WTC11 (cell line): ENCODE data around the gene SPINK8. TPM values are rescaled to one million over a fixed set of nuclear protein-coding genes. Genes with fewer than 3 reads are reported as not detected.

Experiments
- ATAC-seq: fragments of 200-7000 bp; cut with Tn5 transposase; 2 replicates; pipeline ENCODE4 v1.10.0; 2021; ENCODE audit warnings: mild to moderate bottlenecking, moderate library complexity
- CTCF ChIA-PET: fragments of 300-600 bp; sonication (Branson Sonifier 250); formaldehyde crosslinking; loops from one replicate; lab custom pipeline; 2021; ENCODE audit warnings: antibody characterized with exemption; lab: Charles Lee
- POLR2A ChIA-PET: fragments of 350-600 bp; sonication (Branson Sonifier 250); formaldehyde crosslinking; loops from one replicate; lab custom pipeline; 2021; ENCODE audit warnings: antibody characterized with exemption; lab: Charles Lee
- DNase-seq: peaks from one replicate; pipeline ENCODE4 v3.0.0; 2021; ENCODE audit warnings: low spot score
- H3K27ac Mint-ChIP-seq: 2 replicates; pipeline ENCODE4 v1.8.0; 2021; ENCODE audit warnings: mixed read lengths
- H3K27me3 Mint-ChIP-seq: 2 replicates; pipeline ENCODE4 v1.8.0; 2021; ENCODE audit warnings: low read depth, mild to moderate bottlenecking, moderate library complexity, mixed read lengths
- H3K36me3 Mint-ChIP-seq: 2 replicates; pipeline ENCODE4 v1.8.0; 2021; ENCODE audit warnings: mixed read lengths
- H3K4me1 Mint-ChIP-seq: 2 replicates; pipeline ENCODE4 v1.8.0; 2022; ENCODE audit warnings: mixed read lengths
- H3K4me3 Mint-ChIP-seq: 2 replicates; pipeline ENCODE4 v1.8.0; 2021; ENCODE audit warnings: mild to moderate bottlenecking, moderate library complexity, mixed read lengths
- H3K9me3 Mint-ChIP-seq: 2 replicates; pipeline ENCODE4 v1.8.0; 2021; ENCODE audit warnings: mixed read lengths
- ELF4 ChIP-seq: sonication (generic); formaldehyde crosslinking; IDR thresholded peaks from 2 replicates; pipeline ENCODE4 v1.8.1; 2022; ENCODE audit warnings: low read depth, mild to moderate bottlenecking, moderate library complexity, missing genetic modification reagents
- EMX1 ChIP-seq: fragments of 250-450 bp; sonication (Bioruptor Pico); IDR thresholded peaks from 2 replicates; pipeline ENCODE4 v1.8.0; 2021; ENCODE audit warnings: mild to moderate bottlenecking
- FOXP1 ChIP-seq: sonication (generic); formaldehyde crosslinking; IDR thresholded peaks from 2 replicates; pipeline ENCODE4 v1.8.0; 2022; ENCODE audit warnings: missing genetic modification reagents, mild to moderate bottlenecking, moderate library complexity, borderline replicate concordance
- GTF2I ChIP-seq: fragments of 250-450 bp; sonication (Bioruptor Pico); conservative IDR thresholded peaks from 2 replicates; pipeline ENCODE4 v1.4.0; 2021; ENCODE audit warnings: mild to moderate bottlenecking
- JAZF1 ChIP-seq: fragments of 250-450 bp; sonication (Bioruptor Pico); IDR thresholded peaks from 2 replicates; pipeline ENCODE4 v1.9.0; 2021; ENCODE audit warnings: moderate library complexity, mild to moderate bottlenecking, inconsistent platforms
- RELA ChIP-seq: sonication (generic); formaldehyde crosslinking; IDR thresholded peaks from 2 replicates; pipeline ENCODE4 v1.8.1; 2022; ENCODE audit warnings: missing genetic modification reagents, mild to moderate bottlenecking, borderline replicate concordance
- RORB ChIP-seq: fragments of 250-450 bp; sonication (Bioruptor Pico); IDR thresholded peaks from 2 replicates; pipeline ENCODE4 v1.9.0; 2021; ENCODE audit warnings: mild to moderate bottlenecking
- SMAD3 ChIP-seq: sonication (generic); formaldehyde crosslinking; IDR thresholded peaks from 2 replicates; pipeline ENCODE4 v1.8.0; 2022; ENCODE audit warnings: missing genetic modification reagents, mild to moderate bottlenecking, borderline replicate concordance
- SMAD4 ChIP-seq: sonication (generic); formaldehyde crosslinking; IDR thresholded peaks from 2 replicates; pipeline ENCODE4 v1.8.0; 2022; ENCODE audit warnings: mild to moderate bottlenecking, missing genetic modification reagents
- TP53 ChIP-seq: sonication (generic); formaldehyde crosslinking; IDR thresholded peaks from 2 replicates; pipeline ENCODE4 v1.8.1; 2023; ENCODE audit warnings: mild to moderate bottlenecking, missing genetic modification reagents
- ZNF396 ChIP-seq: fragments of 250-450 bp; sonication (Bioruptor Pico); IDR thresholded peaks from 2 replicates; pipeline ENCODE4 v1.8.0; 2021; ENCODE audit warnings: mild to moderate bottlenecking, moderate library complexity, borderline replicate concordance
- ZNF423 ChIP-seq: fragments of 250-450 bp; sonication (Bioruptor Pico); IDR thresholded peaks from 2 replicates; pipeline ENCODE4 v2.1.2; 2022; ENCODE audit warnings: mild to moderate bottlenecking, moderate library complexity
- total RNA-seq: library from RNA; stranded (reverse); gene quantifications from 3 replicates; pipeline ENCODE4 v1.2.3, GENCODE V29; 2021
- TF ChIP-seq, protein P1 (sequence below): fragments of 250-450 bp; sonication (Bioruptor Pico); IDR thresholded peaks from 2 replicates; pipeline ENCODE4 v1.9.0; 2021; ENCODE audit warnings: mild to moderate bottlenecking
- TF ChIP-seq, protein P2 (sequence below): sonication (generic); formaldehyde crosslinking; conservative IDR thresholded peaks from 2 replicates; pipeline ENCODE4 v1.8.1; 2023; ENCODE audit warnings: mild to moderate bottlenecking, low read depth, missing genetic modification reagents, moderate library complexity
- TF ChIP-seq, protein P3 (sequence below): fragments of 200-600 bp; IDR thresholded peaks from 2 replicates; pipeline ENCODE4 v1.8.0; 2022; ENCODE audit warnings: antibody characterized with exemption
- TF ChIP-seq, protein P4 (sequence below): fragments of 250-450 bp; sonication (Bioruptor Pico); IDR thresholded peaks from 2 replicates; pipeline ENCODE4 v2.1.2; 2022; ENCODE audit warnings: mild to moderate bottlenecking, moderate library complexity
- TF ChIP-seq, protein P5 (sequence below): sonication (generic); formaldehyde crosslinking; IDR thresholded peaks from 2 replicates; pipeline ENCODE4 v1.8.1; 2023; ENCODE audit warnings: mild to moderate bottlenecking, missing genetic modification reagents, moderate library complexity

Gene SPINK8
- total RNA-seq, 1 experiment from 2014 or later = not detected

DNA sequence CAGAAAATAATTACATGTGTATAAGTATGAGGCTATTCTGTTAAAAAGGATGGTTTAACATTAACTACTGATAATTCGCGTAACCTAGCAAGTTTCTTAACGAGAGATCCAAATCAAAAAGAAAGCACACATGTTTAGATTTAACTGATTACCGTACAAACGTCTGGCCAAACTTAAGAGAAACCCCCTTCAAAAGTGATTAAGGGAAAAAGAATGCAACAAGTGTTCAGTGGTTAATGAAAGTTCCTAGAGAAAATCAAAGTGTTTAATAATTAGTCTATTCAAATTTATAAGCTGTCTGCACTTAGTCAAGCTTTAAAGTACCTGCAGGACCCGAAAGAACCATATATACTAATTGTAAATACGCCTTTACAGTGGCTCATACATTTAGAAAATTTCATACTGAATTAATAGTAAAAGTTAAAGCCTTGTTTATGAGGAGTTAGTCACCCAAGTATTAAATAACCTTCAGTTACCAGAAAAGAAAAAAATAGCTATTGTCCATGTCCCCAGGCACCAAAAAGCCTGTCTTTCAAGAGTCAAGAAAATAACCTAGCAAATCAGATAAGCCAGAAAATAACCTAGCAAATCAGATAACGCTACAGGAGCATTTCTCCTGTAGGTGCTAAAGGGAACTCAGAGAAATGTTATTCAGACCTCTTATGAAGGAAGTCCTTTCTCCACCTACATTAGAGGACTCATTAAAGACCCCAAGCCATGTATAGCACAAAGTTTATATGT, 58.0 kb downstream of the SPINK8 start:
- Mint-ChIP-seq H3K27ac (no peak overlapping the region), H3K9me3 (peaks cover 21% of the 10 kb centered on the region)
- CTCF ChIA-PET = interaction anchor here (1.0 to 7.9 kb wide), 5 partner anchors 10 to 161 kb away, joined by 3 to 91 read pairs (median 8); no protein-coding TSS in a partner anchor
- no peak for TF ChIP-seq TP53 (CRISPR knock-in tag)
- TF ChIP-seq JAZF1 (CRISPR knock-in tag) = no peak
- no peak for TF ChIP-seq EMX1
- TF ChIP-seq SMAD4 (CRISPR knock-in tag) = no peak
- TF ChIP-seq, protein P1, sequence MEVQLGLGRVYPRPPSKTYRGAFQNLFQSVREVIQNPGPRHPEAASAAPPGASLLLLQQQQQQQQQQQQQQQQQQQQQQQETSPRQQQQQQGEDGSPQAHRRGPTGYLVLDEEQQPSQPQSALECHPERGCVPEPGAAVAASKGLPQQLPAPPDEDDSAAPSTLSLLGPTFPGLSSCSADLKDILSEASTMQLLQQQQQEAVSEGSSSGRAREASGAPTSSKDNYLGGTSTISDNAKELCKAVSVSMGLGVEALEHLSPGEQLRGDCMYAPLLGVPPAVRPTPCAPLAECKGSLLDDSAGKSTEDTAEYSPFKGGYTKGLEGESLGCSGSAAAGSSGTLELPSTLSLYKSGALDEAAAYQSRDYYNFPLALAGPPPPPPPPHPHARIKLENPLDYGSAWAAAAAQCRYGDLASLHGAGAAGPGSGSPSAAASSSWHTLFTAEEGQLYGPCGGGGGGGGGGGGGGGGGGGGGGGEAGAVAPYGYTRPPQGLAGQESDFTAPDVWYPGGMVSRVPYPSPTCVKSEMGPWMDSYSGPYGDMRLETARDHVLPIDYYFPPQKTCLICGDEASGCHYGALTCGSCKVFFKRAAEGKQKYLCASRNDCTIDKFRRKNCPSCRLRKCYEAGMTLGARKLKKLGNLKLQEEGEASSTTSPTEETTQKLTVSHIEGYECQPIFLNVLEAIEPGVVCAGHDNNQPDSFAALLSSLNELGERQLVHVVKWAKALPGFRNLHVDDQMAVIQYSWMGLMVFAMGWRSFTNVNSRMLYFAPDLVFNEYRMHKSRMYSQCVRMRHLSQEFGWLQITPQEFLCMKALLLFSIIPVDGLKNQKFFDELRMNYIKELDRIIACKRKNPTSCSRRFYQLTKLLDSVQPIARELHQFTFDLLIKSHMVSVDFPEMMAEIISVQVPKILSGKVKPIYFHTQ (CRISPR knock-in tag) = no peak
- TF ChIP-seq, protein P2, sequence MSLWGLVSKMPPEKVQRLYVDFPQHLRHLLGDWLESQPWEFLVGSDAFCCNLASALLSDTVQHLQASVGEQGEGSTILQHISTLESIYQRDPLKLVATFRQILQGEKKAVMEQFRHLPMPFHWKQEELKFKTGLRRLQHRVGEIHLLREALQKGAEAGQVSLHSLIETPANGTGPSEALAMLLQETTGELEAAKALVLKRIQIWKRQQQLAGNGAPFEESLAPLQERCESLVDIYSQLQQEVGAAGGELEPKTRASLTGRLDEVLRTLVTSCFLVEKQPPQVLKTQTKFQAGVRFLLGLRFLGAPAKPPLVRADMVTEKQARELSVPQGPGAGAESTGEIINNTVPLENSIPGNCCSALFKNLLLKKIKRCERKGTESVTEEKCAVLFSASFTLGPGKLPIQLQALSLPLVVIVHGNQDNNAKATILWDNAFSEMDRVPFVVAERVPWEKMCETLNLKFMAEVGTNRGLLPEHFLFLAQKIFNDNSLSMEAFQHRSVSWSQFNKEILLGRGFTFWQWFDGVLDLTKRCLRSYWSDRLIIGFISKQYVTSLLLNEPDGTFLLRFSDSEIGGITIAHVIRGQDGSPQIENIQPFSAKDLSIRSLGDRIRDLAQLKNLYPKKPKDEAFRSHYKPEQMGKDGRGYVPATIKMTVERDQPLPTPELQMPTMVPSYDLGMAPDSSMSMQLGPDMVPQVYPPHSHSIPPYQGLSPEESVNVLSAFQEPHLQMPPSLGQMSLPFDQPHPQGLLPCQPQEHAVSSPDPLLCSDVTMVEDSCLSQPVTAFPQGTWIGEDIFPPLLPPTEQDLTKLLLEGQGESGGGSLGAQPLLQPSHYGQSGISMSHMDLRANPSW = no peak
- TF ChIP-seq ZNF396 (CRISPR knock-in tag) = no peak
- TF ChIP-seq, all 79 proteins: peak for 0
- Mint-ChIP-seq H3K27me3 (no peaks in the 10 kb centered on the region), H3K4me3 (no peak overlapping the region), H3K36me3 (peaks cover 42% of the 10 kb centered on the region), H3K4me1 (peaks cover 55% of the 10 kb centered on the region)
- ATAC-seq (no peak), DNase-seq (no peak)
- POLR2A ChIA-PET = no interaction called here

DNA sequence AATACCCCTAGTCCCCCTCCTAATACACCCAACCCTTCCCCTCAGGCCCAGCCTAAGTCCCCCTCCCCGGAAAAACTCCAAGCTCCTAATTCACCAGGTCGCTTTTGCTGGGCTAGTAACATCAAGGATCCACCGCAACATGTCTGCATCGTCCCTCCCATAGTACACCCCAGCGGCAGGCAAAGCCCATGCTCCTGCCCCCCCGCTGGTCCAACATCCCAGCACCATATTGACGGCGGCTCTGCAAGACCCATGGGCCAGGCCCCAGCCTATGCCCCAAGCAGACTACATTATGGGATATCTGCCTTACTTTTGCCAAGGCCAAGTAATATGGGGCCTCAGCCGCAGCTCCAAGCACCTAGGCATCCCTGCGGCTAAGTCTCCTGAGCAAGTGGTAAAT, 59.0 kb downstream of the SPINK8 start:
- peaks cover 49% of the 10 kb centered on the region for H3K4me1 Mint-ChIP-seq
- ATAC-seq (no peak), DNase-seq (no peak)
- H3K4me3 Mint-ChIP-seq = no peak overlapping the region
- peaks cover 31% of the 10 kb centered on the region for H3K9me3 Mint-ChIP-seq
- CTCF ChIA-PET = interaction anchor here (1.2 to 7.9 kb wide), 7 partner anchors 16 to 165 kb away, joined by 3 to 91 read pairs (median 8); partner anchors contain the start of genes CCDC51 and TMA7
- POLR2A ChIA-PET = no interaction called here
- H3K36me3 Mint-ChIP-seq = peaks cover 50% of the 10 kb centered on the region
- no peak overlapping the region for H3K27ac Mint-ChIP-seq
- TF ChIP-seq ZNF423 = no peak
- H3K27me3 Mint-ChIP-seq = no peaks in the 10 kb centered on the region

DNA sequence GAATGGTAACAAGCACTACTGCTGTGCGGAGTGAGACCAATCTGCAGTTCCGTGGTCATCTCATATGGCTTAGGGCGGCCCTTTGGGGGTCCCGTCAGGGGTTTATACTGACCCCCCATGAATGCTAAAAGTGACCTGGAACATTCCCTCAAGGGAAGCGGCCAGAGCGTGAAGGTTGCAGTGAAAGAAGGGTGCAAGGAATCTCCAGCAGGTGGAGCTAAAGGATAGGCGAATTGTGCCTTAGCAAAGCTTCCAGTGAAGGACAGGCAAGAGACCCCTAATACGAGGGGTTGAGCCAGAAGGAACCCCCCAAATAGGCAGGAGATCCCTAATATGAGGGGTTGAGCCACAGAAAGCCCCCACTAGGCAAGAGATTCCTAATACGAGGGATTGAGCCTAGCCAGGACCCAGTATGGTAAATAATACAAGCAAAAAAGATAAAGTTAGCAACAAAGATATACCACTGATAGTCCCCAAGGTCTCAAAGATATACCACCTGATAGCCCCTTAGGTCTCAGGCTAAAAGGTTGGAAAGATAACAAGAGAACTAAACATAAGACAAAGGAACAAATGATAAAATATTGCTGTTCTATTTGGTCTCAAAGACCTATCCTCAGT, 59.8 kb downstream of the SPINK8 start:
- POLR2A ChIA-PET = no interaction called here
- H3K4me3 Mint-ChIP-seq = no peak overlapping the region
- TF ChIP-seq, protein P3, sequence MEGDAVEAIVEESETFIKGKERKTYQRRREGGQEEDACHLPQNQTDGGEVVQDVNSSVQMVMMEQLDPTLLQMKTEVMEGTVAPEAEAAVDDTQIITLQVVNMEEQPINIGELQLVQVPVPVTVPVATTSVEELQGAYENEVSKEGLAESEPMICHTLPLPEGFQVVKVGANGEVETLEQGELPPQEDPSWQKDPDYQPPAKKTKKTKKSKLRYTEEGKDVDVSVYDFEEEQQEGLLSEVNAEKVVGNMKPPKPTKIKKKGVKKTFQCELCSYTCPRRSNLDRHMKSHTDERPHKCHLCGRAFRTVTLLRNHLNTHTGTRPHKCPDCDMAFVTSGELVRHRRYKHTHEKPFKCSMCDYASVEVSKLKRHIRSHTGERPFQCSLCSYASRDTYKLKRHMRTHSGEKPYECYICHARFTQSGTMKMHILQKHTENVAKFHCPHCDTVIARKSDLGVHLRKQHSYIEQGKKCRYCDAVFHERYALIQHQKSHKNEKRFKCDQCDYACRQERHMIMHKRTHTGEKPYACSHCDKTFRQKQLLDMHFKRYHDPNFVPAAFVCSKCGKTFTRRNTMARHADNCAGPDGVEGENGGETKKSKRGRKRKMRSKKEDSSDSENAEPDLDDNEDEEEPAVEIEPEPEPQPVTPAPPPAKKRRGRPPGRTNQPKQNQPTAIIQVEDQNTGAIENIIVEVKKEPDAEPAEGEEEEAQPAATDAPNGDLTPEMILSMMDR = peak; percentile 55
- TF ChIP-seq, protein P4, sequence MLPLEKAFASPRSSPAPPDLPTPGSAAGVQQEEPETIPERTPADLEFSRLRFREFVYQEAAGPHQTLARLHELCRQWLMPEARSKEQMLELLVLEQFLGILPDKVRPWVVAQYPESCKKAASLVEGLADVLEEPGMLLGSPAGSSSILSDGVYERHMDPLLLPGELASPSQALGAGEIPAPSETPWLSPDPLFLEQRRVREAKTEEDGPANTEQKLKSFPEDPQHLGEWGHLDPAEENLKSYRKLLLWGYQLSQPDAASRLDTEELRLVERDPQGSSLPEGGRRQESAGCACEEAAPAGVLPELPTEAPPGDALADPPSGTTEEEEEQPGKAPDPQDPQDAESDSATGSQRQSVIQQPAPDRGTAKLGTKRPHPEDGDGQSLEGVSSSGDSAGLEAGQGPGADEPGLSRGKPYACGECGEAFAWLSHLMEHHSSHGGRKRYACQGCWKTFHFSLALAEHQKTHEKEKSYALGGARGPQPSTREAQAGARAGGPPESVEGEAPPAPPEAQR = no peak
- TF ChIP-seq, protein P2 = no peak
- TF ChIP-seq SMAD3 (CRISPR knock-in tag) = no peak
- TF ChIP-seq FOXP1 (CRISPR knock-in tag) = no peak
- TF ChIP-seq GTF2I = no peak
- no peak for TF ChIP-seq RORB (CRISPR knock-in tag)
- TF ChIP-seq SMAD4 (CRISPR knock-in tag) = no peak
- TF ChIP-seq, protein P5, sequence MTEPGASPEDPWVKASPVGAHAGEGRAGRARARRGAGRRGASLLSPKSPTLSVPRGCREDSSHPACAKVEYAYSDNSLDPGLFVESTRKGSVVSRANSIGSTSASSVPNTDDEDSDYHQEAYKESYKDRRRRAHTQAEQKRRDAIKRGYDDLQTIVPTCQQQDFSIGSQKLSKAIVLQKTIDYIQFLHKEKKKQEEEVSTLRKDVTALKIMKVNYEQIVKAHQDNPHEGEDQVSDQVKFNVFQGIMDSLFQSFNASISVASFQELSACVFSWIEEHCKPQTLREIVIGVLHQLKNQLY = no peak
- TF ChIP-seq EMX1 = 0 out of 2 replicates have a peak, but pooled peaks have one; percentile 26
- no peak for TF ChIP-seq ELF4 (CRISPR knock-in tag)
- TF ChIP-seq RELA = no peak

More for the DNA sequence above, 59.8 kb downstream of the SPINK8 start:
- Mint-ChIP-seq H3K4me1 (peaks cover 42% of the 10 kb centered on the region), H3K36me3 (peaks cover 57% of the 10 kb centered on the region), H3K9me3 (peaks cover 38% of the 10 kb centered on the region), H3K27me3 (no peaks in the 10 kb centered on the region), H3K27ac (no peak overlapping the region)
- peak; percentile 65 for DNase-seq
- CTCF ChIA-PET = interaction anchor here (0.6 to 7.9 kb wide), 19 partner anchors 9 to 276 kb away, joined by 3 to 91 read pairs (median 5); partner anchors contain the start of genes CCDC51, CDC25A and TMA7
- ATAC-seq = peak; percentile 51
